Endodermal cell (in vitro differentiated cells): ENCODE measurements around the gene SYCP2L. TPM values are rescaled to one million over a fixed set of nuclear protein-coding genes. Genes with fewer than 3 reads are reported as not detected.
"Not testable (repeated sequence)": the region's sequence is repeated elsewhere in the genome, so short reads cannot be mapped to it uniquely, and the experiment has no call there.

Experiments used
- DNase-seq: peaks from one replicate; pipeline ENCODE4 v3.0.0-alpha.2; 2017
- H3K27ac ChIP-seq: 2 replicates; pipeline ENCODE4 v1.5.1; 2013; ENCODE audit warnings: mild to moderate bottlenecking, low read depth, low read length, moderate library complexity
- H3K27me3 ChIP-seq: 2 replicates; pipeline ENCODE4 v1.6.1; 2013; ENCODE audit warnings: mild to moderate bottlenecking, low read length, moderate library complexity; ENCODE audit not compliant: insufficient read depth, control insufficient read depth, poor library complexity, severe bottlenecking
- H3K36me3 ChIP-seq: 2 replicates; pipeline ENCODE4 v1.7.0; 2013; ENCODE audit warnings: mild to moderate bottlenecking, low read length, moderate library complexity; ENCODE audit not compliant: control insufficient read depth, insufficient read depth
- H3K4me1 ChIP-seq: one replicate; pipeline ENCODE4 v1.7.0; 2013; ENCODE audit warnings: low read length; ENCODE audit not compliant: control insufficient read depth, insufficient read depth
- H3K4me3 ChIP-seq: 2 replicates; pipeline ENCODE4 v1.5.1; 2013; ENCODE audit warnings: mild to moderate bottlenecking, low read length, moderate library complexity
- H3K9ac ChIP-seq: 2 replicates; pipeline ENCODE4 v1.6.1; 2013; ENCODE audit warnings: mild to moderate bottlenecking, low read length, moderate library complexity; ENCODE audit not compliant: poor library complexity, severe bottlenecking; ENCODE audit errors: extremely low read depth
- H3K9me3 ChIP-seq: 2 replicates; pipeline ENCODE4 v1.6.1; 2013; ENCODE audit warnings: mild to moderate bottlenecking, low read length, moderate library complexity; ENCODE audit not compliant: control insufficient read depth
- H3K27ac Mint-ChIP-seq: 2 replicates; pipeline ENCODE4 v1.8.0; 2020; ENCODE audit warnings: mixed read lengths
- H3K27me3 Mint-ChIP-seq: 2 replicates; pipeline ENCODE4 v1.8.0; 2021; ENCODE audit warnings: mild to moderate bottlenecking, mixed read lengths; ENCODE audit not compliant: insufficient read depth
- H3K36me3 Mint-ChIP-seq: 2 replicates; pipeline ENCODE4 v1.8.0; 2020; ENCODE audit warnings: low read depth, mixed read lengths
- H3K4me1 Mint-ChIP-seq: 2 replicates; pipeline ENCODE4 v1.8.0; 2020; ENCODE audit warnings: mixed read lengths
- H3K4me3 Mint-ChIP-seq: 2 replicates; pipeline ENCODE4 v1.8.0; 2020; ENCODE audit warnings: mild to moderate bottlenecking, moderate library complexity, mixed read lengths
- H3K9me3 Mint-ChIP-seq: 2 replicates; pipeline ENCODE4 v1.8.0; 2020; ENCODE audit warnings: mild to moderate bottlenecking, mixed read lengths
- WGBS, 2 experiments: methylation state at CpG; one replicate each; pipeline versions ENCODE4 v1.1.5 to v1.1.7; 2013; ENCODE audit warnings: missing lambda C conversion rate in 2 of 2, mixed read lengths in 1 of 2; ENCODE audit not compliant: insufficient coverage in 1 of 2, insufficient read length in 1 of 2; 5-methylcytosine and 5-hydroxymethylcytosine counted together
- total RNA-seq, 2 donors: library from RNA; stranded (reverse); fragmentation: NEBNext Ultra II Directional in 1 of 2; extraction: Animal tissue kit (Norgen Biotek cat#: 25700) in 1 of 2; gene quantifications; 2 replicates in 1 of 2; 3 replicates in 1 of 2; pipeline ENCODE4 v1.2.1, GENCODE V29; 2021
- TF ChIP-seq, protein P1 (sequence below): fragments of 200-600 bp; sonication (generic); conservative IDR thresholded peaks from 2 replicates; pipeline ENCODE4 v1.5.0; 2021; ENCODE audit warnings: antibody characterized with exemption, mild to moderate bottlenecking

SYCP2L gene
- total RNA-seq, 2 donors from 2014 or later = 4.2 to 12.4 TPM

DNA sequence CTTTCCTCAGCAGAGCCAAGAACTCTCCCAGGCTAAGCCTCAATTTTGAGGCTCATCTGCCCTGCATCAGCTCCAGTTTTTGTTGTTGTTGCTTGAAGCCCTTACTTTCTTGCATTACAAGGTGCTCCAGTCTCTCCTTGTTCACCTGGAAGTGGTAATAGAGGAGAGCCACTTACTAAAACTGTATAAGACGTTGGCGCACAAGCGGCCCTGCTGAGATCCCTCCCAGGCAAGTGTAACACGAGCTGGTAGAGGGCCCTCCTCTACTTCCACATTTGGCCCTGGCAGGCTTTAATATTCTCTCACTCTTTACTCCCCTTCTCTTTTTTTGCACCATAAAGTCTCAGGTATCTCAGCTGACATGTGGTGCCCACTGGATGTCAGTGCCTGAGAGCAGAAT lies 24.5 kb upstream of the SYCP2L start:
- TF ChIP-seq, protein P1, sequence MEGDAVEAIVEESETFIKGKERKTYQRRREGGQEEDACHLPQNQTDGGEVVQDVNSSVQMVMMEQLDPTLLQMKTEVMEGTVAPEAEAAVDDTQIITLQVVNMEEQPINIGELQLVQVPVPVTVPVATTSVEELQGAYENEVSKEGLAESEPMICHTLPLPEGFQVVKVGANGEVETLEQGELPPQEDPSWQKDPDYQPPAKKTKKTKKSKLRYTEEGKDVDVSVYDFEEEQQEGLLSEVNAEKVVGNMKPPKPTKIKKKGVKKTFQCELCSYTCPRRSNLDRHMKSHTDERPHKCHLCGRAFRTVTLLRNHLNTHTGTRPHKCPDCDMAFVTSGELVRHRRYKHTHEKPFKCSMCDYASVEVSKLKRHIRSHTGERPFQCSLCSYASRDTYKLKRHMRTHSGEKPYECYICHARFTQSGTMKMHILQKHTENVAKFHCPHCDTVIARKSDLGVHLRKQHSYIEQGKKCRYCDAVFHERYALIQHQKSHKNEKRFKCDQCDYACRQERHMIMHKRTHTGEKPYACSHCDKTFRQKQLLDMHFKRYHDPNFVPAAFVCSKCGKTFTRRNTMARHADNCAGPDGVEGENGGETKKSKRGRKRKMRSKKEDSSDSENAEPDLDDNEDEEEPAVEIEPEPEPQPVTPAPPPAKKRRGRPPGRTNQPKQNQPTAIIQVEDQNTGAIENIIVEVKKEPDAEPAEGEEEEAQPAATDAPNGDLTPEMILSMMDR = no peak
- no peak for DNase-seq
- Histone ChIP-seq H3K4me1 (no peaks in the 10 kb centered on the region), H3K4me3 (no peak overlapping the region), H3K9ac (no peak overlapping the region), H3K36me3 (no peaks in the 10 kb centered on the region), H3K9me3 (no peaks in the 10 kb centered on the region), H3K27ac (no peak overlapping the region), H3K27me3 (no peaks in the 10 kb centered on the region)
- Mint-ChIP-seq H3K9me3 (no peaks in the 10 kb centered on the region), H3K36me3 (no peaks in the 10 kb centered on the region), H3K27me3 (no peaks in the 10 kb centered on the region), H3K4me3 (no peak overlapping the region), H3K27ac (no peak overlapping the region), H3K4me1 (no peaks in the 10 kb centered on the region)
- WGBS, 2 experiments = 80 to 95% methylated on average over 3 to 4 of the region's 4 CpGs

DNA sequence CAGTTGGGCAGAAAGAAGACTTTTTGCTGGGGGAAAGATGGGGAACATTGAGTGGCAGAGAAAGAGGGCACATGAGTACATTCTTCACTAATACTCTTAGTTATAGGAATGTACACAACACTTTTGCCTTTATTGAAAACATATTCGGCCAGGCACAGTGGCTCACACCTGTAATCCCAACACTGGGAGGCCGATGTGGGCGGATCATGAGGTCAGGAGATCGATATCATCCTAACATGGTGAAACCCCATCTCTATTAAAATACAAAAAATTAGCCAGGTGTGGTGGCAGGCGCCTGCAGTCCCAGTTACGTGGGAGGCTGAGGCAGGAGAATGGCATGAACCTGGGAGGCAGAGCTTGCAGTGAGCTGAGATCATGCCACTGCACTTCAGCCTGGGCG lies 23.8 kb upstream of the SYCP2L start:
- H3K9me3 ChIP-seq, H3K27ac ChIP-seq, H3K27ac Mint-ChIP-seq, H3K36me3 Mint-ChIP-seq, DNase-seq, H3K4me3 ChIP-seq, H3K4me1 ChIP-seq, H3K27me3 Mint-ChIP-seq, H3K9ac ChIP-seq, H3K27me3 ChIP-seq, H3K9me3 Mint-ChIP-seq, H3K36me3 ChIP-seq, H3K4me1 Mint-ChIP-seq, H3K4me3 Mint-ChIP-seq: not testable (repeated sequence)
- 94% methylated on average over 6 to 7 of the region's 7 CpGs for WGBS, 2 experiments

DNA sequence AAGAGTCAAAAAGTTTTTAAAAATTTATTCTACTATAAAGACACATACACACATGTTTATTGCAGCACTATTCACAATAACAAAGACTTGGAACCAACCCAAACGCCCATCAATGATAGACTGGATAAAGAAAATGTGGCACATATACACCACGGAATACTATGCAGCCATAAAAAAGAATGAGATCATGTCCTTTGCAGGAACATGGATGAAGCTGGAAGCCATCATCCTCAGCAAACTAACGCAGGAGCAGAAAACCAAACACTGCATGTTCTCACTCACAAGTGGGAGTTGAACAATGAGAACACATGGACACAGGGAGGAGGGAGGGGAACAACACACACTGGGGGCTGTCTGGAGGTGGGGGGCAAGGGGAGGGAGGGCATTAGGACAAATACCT lies 20.1 kb upstream of the SYCP2L start:
- H3K27me3 Mint-ChIP-seq, H3K9ac ChIP-seq, H3K36me3 ChIP-seq, H3K36me3 Mint-ChIP-seq, H3K27ac Mint-ChIP-seq, H3K4me3 Mint-ChIP-seq, H3K4me1 ChIP-seq, DNase-seq, H3K4me1 Mint-ChIP-seq, H3K27ac ChIP-seq, H3K9me3 ChIP-seq, H3K27me3 ChIP-seq, H3K9me3 Mint-ChIP-seq, H3K4me3 ChIP-seq: not testable (repeated sequence)
- 86% methylated on average over 3 of the region's 3 CpGs; no CpG with 5 or more reads in 1 of the 2 experiments for WGBS, 2 experiments

DNA sequence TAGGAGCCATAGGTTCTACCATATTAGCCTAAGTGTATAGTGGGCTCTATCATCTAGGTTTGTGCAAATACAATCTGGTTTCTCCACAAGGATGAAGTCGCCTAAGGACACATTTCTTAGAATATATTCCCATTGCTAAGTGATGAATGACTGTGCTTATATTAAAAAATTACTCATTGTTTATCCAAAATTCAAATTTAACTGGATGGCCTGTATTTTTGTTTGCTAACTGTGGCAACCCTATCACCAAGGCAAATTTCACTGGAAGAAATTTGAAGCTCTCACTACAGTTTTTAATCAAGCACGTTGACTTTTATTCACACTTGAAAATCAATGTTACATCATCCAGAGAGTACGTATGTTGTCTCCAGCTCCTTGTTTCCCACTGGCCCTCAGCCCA lies 18.9 kb upstream of the SYCP2L start:
- no peak overlapping the region for H3K4me3 ChIP-seq
- H3K9me3 Mint-ChIP-seq = no peaks in the 10 kb centered on the region

More for the DNA sequence above, 18.9 kb upstream of the SYCP2L start:
- no peak overlapping the region for H3K27ac ChIP-seq
- H3K9me3 ChIP-seq = no peaks in the 10 kb centered on the region
- no peaks in the 10 kb centered on the region for H3K4me1 ChIP-seq
- H3K27me3 Mint-ChIP-seq = no peaks in the 10 kb centered on the region
- no peak overlapping the region for H3K9ac ChIP-seq
- DNase-seq = no peak
- no peaks in the 10 kb centered on the region for H3K27me3 ChIP-seq
- H3K4me1 Mint-ChIP-seq = no peaks in the 10 kb centered on the region
- 88 to 90% methylated on average over 2 to 3 of the region's 3 CpGs for WGBS, 2 experiments
- H3K27ac Mint-ChIP-seq = no peak overlapping the region
- no peaks in the 10 kb centered on the region for H3K36me3 Mint-ChIP-seq
- H3K36me3 ChIP-seq = no peaks in the 10 kb centered on the region
- H3K4me3 Mint-ChIP-seq = no peak overlapping the region
- TF ChIP-seq, protein P1 = no peak
